Activated CD4-positive, alpha-beta T cell treated with anti-CD3 and anti-CD28 coated beads for 48 hours (primary cell): ENCODE data around the gene SIGLEC12.
"Not testable (repeated sequence)": the region's sequence is repeated elsewhere in the genome, so short reads cannot be mapped to it uniquely, and the experiment has no call there.

Experiments
- DNase-seq: peaks from one replicate; pipeline ENCODE4 v3.0.0-alpha.2; 2020

Gene SIGLEC12

DNA sequence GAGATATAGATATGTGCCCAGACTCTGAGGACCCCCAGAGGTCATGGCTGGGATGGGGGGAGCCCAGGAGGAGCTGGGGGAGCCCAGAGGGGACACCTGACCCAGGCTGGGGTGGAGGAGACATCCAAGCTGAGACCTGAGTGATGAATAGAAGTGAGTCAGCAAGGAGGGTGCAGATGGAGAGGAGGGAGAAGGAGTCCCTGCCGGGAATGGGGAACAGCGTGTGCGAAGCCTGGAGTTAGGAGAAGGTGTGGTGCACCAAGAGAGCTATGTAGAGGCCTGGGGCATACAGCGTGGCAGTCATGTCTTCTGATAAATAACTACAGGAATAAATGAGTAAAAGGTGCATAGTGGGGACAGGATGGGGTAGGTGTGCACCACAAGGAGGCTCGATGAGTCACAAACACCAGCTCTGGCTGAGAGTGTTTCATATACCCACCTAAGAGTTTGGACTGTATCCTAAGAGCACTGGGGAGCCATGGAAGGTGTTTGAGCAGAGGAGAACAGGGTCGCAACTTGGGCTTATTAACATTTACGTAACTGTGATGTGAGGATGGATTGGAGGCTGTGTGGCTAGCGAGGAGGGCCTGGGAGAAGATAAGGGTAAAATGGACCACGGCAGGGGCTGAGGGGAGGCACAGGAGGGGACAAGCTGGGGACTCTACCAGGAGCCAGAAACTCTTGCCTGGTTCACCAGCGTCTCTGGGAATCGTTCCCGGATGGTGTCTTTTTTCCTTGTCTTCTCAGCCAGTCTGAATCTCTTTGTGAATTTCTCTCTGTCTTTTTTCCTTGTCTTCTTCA is 21.9 kb downstream of the SIGLEC12 start:
- DNase-seq, result peak; percentile 61

- DNase-seq, result no peak
These were observed 23.0 kb downstream of the SIGLEC12 start, which contains the start of gene CEACAM18 for GRCh38 chr19:51478381-51479234. TSS of gene CEACAM18 (plus strand) at chr19:51478539.

DNA sequence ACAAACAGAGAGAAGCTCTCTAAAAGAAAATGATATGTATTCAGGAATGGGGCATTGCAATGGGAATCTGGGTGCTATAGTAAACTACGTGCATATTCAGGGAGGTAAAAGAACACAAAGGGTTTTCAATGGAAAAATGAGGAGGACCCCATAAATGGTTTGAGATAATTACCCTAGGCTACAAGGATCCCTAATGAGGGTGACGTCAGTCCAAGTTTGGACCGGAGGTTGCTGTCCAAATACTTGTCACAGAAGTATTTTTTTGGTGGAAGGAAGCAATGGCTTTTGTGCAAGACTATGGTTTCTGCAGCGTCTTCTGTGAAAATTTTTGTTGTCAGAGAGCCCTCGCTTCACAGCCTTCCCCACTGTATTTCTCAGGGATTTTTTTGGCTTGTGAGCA is 24.3 kb downstream of the SIGLEC12 start:
- no peak for DNase-seq

GRCh38 chr19:51476164-51476563 is 25.4 kb downstream of the SIGLEC12 start:
- no peak for DNase-seq

DNA sequence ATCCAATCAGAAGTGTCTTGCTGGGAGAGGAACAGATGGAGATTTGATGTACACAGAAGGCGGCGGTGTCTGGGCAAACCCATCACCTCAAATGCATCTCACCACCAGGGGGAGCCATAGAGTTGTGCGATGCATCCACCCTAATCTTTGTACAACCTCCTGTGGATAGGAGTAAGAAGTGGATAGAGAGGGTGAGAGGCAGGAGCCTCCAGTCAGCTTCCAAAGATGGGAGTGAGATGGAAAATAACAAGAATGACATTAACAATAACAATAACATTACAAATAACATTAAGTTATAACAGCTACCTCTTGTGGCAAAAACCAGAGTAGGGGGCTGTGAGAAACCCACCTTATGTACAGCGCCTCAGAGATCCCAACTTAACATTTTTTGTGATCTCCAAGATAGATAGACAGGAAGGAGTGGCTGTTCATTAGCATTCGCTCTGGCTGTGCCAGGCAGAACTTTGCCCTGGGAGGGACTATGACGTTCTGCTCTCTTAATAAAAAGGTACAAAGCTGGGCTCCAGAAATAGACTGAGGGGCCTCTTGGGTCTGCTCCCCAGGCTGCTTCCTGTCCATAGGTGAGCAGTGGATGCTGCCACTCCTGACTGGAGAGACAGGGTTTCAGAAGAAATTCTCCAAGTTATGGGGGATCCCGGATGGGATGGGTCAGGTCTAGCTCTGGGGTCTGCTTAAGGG is 28.4 kb downstream of the SIGLEC12 start:
- peak; percentile 94 for DNase-seq

- no peak for DNase-seq
These were observed 29.0 kb downstream of the SIGLEC12 start for GRCh38 chr19:51472607-51473006.

- no peak for DNase-seq
These were observed 30.1 kb downstream of the SIGLEC12 start for GRCh38 chr19:51471527-51471926.

GRCh38 chr19:51470966-51471365 is 30.6 kb downstream of the SIGLEC12 start:
- no peak for DNase-seq

DNA sequence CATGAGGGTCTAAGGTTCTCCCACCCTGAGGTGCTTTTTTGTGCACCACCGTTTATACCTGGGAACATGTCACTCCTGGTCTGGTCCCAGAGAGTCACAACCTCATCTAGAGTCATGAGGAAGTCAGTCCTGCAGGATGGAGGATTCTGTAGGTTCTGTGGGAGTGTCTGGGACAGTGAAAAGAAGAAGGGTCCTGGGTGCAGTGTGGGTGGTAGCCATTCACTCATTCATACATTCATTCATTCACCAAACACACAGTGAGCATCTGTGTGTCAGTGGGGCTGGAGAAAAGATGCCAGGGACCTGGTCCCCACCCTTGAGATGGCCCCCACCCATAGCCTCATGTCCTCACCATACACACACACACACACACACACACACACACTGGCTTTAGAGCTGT is 32.0 kb downstream of the SIGLEC12 start:
- DNase-seq, result no peak

- no peak for DNase-seq
These were observed 32.4 kb downstream of the SIGLEC12 start for GRCh38 chr19:51469162-51469561.

- no peak for DNase-seq
These were observed 33.1 kb downstream of the SIGLEC12 start for GRCh38 chr19:51468545-51468920.

- no peak for DNase-seq
These were observed 33.6 kb downstream of the SIGLEC12 start for GRCh38 chr19:51467864-51468544.

DNA sequence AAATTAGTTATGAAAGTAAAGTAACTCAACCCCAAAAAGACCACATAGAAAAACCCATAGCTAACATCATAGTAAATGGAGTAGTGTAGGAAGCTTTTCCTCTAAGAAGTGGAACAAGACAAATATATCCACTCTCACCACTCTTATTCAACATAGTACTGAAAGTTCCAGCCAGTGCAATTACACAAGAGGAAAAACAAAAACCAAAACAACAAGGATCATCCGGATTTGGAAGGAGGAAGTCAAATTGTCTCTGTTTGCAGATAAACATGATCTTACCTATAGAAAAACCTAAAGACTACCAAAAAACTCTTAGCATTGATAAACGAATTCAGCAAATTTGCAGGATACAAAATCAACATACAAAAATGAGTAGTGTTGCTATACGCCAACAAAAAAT is 34.9 kb downstream of the SIGLEC12 start:
- no peak for DNase-seq

GRCh38 chr19:51463976-51464581 is 37.5 kb downstream of the SIGLEC12 start:
- DNase-seq, result not testable (repeated sequence)

- DNase-seq, result no peak
These were observed 38.9 kb downstream of the SIGLEC12 start for GRCh38 chr19:51462681-51463080.

- DNase-seq, result no peak
These were observed 39.3 kb downstream of the SIGLEC12 start for GRCh38 chr19:51462276-51462675.

GRCh38 chr19:51461723-51462161 is 39.9 kb downstream of the SIGLEC12 start:
- DNase-seq, result no peak

DNA sequence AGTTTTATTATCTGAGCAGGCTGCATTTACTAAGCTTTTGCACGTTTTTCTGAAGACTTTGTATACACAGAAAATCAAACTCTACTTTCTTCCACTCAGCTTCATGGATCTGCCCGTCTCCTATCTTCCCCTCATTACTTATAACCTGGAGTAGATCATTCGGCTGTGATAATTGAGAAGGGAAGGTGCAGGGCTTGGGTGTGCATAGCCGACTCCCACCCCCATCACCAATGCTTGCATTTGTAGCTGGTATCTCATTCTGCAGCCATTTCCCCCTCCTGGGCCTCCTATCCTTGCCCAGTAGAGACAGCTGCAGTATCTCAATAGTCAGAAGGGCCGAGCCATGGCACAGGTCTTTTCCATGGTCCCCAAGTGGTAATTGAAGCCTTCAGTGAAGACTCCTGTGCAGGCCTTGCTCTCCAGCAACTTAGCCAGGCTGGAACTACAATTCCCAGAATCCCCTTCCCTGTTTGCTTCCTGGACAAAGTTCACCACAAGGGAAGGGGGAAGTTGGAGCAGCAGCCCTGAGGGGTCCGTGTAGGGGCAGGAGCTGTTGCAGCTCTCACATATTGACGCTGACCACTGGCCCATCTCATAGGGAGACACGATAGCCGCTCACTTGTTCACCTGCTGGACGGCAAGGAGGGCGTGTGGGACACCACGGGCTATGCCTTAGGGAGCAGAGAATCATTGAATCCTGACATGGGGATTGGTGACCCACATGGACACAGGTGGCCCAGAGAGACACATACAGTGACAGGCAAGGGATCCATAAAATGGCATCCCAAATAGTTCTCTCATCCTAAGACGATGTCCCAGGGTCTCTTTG is 41.2 kb downstream of the SIGLEC12 start:
- DNase-seq, result no peak

- DNase-seq, result no peak
These were observed 42.6 kb downstream of the SIGLEC12 start for GRCh38 chr19:51458899-51459505.

GRCh38 chr19:51458051-51458645 is 43.5 kb downstream of the SIGLEC12 start, which contains the start of gene SIGLEC8:
TSS of gene SIGLEC8 (minus strand) at chr19:51458454. CDS start at chr19:51458387, 67 bp downstream.
- DNase-seq, result no peak
